Tibial artery (tissue), 4 donors: Measurements from ENCODE around the gene EVI5.

ENCODE experiments used
- DNase-seq, 2 donors: peaks; one replicate each; pipeline ENCODE4 v3.0.0-alpha.2; 2019
- H3K27ac ChIP-seq, 2 donors: fragments of 200-600 bp; sonication (generic) in 1 of 2; 1 replicate in 1 of 2; 2 replicates in 1 of 2; pipeline ENCODE4 v1.5.1; 2018 to 2019; ENCODE audit warnings: mild to moderate bottlenecking in 1 of 2
- H3K27me3 ChIP-seq, 2 donors: fragments of 200-600 bp; sonication (generic) in 1 of 2; one replicate each; pipeline versions ENCODE4 v1.5.1 to v1.6.0; 2016 to 2019
- H3K36me3 ChIP-seq, 3 donors: fragments of 200-600 bp; sonication (generic) in 2 of 3; one replicate each; pipeline ENCODE4 v1.5.1; 2016 to 2019; ENCODE audit warnings: mild to moderate bottlenecking in 2 of 3
- H3K4me1 ChIP-seq, 4 donors: fragments of 200-600 bp; sonication (generic) in 2 of 4; 1 replicate in 3 of 4; 2 replicates in 1 of 4; pipeline ENCODE4 v1.5.1; 2016 to 2019
- H3K4me3 ChIP-seq, 2 donors: fragments of 200-600 bp; sonication (generic) in 1 of 2; 1 replicate in 1 of 2; 2 replicates in 1 of 2; pipeline ENCODE4 v1.5.1; 2018 to 2019; ENCODE audit warnings: mild to moderate bottlenecking in 2 of 2
- H3K9me3 ChIP-seq, 3 donors: fragments of 200-600 bp; sonication (generic) in 1 of 3; one replicate each; pipeline ENCODE4 v1.5.1; 2016 to 2019
- intact Hi-C: fragments of 100-400 bp; cut with DNase I; formaldehyde crosslinking; loops from one replicate; pipeline ENCODE4 v1.15.0; 2023; ENCODE audit warnings: low total_unique reads
- TF ChIP-seq, protein P1 (sequence below), 2 experiments: fragments of 200-600 bp in 1 of 2; fragments of 450-650 bp in 1 of 2; IDR thresholded peaks; one replicate each; pipeline ENCODE4 v1.5.1; 2017 to 2019; ENCODE audit warnings: antibody characterized with exemption in 2 of 2, mild to moderate bottlenecking in 1 of 2, moderate library complexity in 1 of 2

The EVI5 gene

DNA sequence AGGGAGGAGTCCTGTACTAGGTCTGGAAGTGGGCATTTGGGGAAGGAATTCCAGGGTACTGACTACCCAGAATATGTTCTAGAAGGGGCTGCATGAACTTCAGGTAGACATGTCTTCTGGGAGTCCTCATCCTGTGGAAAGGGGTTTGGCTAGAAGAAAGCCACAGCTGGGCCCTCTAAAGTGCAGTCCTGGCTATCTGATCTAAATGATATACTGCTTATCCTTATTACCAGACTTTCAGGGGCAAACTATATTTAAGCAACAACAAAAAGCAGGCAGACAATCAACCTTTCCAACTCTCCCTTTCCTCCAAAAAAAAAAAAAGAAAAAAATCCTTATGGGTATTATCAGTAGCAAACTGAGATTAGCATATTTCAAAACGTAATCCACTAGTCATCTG is 268.3 kb downstream of the EVI5 start:
- no peak overlapping the region for H3K27ac ChIP-seq
- TF ChIP-seq, protein P1, sequence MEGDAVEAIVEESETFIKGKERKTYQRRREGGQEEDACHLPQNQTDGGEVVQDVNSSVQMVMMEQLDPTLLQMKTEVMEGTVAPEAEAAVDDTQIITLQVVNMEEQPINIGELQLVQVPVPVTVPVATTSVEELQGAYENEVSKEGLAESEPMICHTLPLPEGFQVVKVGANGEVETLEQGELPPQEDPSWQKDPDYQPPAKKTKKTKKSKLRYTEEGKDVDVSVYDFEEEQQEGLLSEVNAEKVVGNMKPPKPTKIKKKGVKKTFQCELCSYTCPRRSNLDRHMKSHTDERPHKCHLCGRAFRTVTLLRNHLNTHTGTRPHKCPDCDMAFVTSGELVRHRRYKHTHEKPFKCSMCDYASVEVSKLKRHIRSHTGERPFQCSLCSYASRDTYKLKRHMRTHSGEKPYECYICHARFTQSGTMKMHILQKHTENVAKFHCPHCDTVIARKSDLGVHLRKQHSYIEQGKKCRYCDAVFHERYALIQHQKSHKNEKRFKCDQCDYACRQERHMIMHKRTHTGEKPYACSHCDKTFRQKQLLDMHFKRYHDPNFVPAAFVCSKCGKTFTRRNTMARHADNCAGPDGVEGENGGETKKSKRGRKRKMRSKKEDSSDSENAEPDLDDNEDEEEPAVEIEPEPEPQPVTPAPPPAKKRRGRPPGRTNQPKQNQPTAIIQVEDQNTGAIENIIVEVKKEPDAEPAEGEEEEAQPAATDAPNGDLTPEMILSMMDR (IDR thresholded peaks at IDR 0.05), result no peak
- no peaks in the 10 kb centered on the region for H3K4me1 ChIP-seq
- no peak for DNase-seq
- no peaks in the 10 kb centered on the region for H3K27me3 ChIP-seq
- intact Hi-C loops, result no loop called here
- H3K4me3 ChIP-seq, result no peak overlapping the region
- peaks cover 8 to 16% (median 10%) of the 10 kb centered on the region in 3 donors for H3K36me3 ChIP-seq
- no peaks in the 10 kb centered on the region for H3K9me3 ChIP-seq

DNA sequence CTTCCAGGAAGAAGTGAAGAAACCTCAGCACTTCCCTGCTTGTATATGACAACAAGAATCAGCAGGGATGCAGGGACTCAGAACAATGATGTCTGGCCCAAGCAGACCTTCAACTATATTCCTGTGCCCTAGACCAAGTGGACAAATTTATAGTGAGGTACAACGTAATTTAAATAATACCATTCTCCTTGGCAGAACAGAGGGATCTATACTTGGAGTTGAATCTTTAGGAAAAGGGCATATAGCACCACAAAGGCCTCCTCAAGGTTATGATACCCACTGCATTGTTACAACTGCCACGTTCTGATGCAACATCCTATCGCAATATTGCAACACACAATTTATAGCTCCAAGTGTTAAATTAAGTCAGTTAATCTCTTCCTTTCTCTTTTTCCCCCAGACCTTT is 269.1 kb downstream of the EVI5 start:
- Histone ChIP-seq H3K4me1 (no peaks in the 10 kb centered on the region), H3K27me3 (no peaks in the 10 kb centered on the region), H3K4me3 (no peak overlapping the region), H3K27ac (no peak overlapping the region), H3K36me3 (peaks cover 8 to 16% (median 10%) of the 10 kb centered on the region in 3 donors), H3K9me3 (no peaks in the 10 kb centered on the region)
- TF ChIP-seq, protein P1 (IDR thresholded peaks at IDR 0.05), result no peak
- no peak for DNase-seq
- intact Hi-C loops, result no loop called here

DNA sequence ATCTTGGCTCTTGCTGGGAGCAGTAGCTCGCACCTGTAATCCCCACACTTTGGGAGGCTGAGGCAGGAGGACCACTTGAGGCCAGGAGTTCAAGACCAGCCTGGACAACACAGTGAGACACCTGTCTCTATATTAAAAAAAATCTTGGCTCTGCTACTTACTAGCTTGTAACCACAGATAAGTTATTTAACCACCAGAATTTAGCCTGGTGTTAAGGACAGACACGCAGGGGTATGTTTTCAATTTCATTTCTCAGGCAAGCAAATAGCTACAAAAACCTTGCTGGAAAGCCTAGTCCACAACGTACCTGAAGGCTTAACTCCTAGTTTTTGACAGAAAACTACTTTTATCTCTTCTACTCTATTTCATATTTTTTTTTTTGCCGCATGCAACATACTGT is 273.4 kb downstream of the EVI5 start:
- intact Hi-C loops, result no loop called here
- H3K27ac ChIP-seq, result no peak overlapping the region

DNA sequence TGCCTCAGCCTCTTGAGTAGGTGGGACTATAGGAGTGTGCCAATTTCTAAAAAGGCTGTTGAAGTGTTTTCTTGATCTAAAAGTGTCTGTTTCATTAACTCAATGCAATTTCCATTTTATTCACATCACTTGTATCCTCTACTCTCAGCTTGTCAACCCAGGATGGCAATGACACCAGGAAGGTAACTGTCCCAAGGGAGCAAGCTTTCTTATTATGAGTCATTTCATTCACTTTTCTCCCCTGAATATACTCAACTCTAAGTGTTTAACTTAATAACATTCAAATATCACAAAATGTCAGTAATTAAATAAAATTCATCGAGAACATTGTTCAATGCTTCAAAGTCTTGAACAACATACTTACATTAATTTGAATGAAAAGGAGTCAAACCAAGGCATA is 275.3 kb downstream of the EVI5 start:
- H3K4me1 ChIP-seq, result no peaks in the 10 kb centered on the region
- no peaks in the 10 kb centered on the region for H3K9me3 ChIP-seq
- TF ChIP-seq, protein P1 (IDR thresholded peaks at IDR 0.05), result no peak
- H3K4me3 ChIP-seq, result no peak overlapping the region
- H3K36me3 ChIP-seq, result peaks cover 0 to 13% (median 5%) of the 10 kb centered on the region in 3 donors
- intact Hi-C loops, result no loop called here
- no peak overlapping the region for H3K27ac ChIP-seq
- H3K27me3 ChIP-seq, result no peaks in the 10 kb centered on the region
- no peak for DNase-seq

More for the DNA sequence above, 273.4 kb downstream of the EVI5 start:
- Histone ChIP-seq H3K4me3 (no peak overlapping the region), H3K27me3 (no peaks in the 10 kb centered on the region), H3K9me3 (no peaks in the 10 kb centered on the region), H3K4me1 (no peaks in the 10 kb centered on the region), H3K36me3 (peaks cover 0 to 13% (median 5%) of the 10 kb centered on the region in 3 donors)
- TF ChIP-seq, protein P1 (IDR thresholded peaks at IDR 0.05), result no peak
- no peak for DNase-seq

DNA sequence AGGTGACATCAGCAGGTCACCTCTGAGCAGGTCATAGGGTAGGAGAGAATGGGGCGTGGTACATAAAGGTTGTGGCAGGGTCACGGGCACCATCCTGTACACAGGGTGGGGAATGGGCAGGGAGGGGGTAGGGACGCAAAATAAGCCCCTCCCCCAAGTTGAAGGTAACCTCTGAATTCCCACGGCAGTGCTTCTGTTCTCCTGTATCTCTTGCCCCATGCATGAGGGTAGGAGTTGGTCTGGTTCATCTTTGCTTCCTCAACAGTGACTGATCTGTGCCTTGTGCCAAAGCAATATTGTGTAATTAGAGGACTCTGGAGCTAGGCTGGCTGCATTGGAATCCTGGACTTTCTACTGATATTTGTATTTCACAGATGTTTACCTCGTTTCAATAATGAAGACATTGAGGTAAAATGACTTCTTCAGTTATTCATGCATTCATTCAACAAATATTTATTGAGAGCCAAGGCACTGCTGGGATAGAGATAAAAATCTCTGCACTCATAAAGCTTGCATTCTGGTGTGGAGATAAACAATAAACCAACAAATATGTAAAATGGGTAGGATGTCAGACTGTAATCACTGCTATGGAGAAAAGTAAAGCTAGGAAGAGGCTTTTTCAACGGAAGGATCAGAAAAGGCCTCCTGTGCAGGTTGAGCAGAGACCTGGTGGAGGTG is 279.8 kb downstream of the EVI5 start:
- H3K36me3 ChIP-seq, result peaks cover 0 to 5% (median 0%) of the 10 kb centered on the region in 3 donors
- no peak overlapping the region for H3K27ac ChIP-seq
- TF ChIP-seq, protein P1 (IDR thresholded peaks at IDR 0.05), result no peak
- no peaks in the 10 kb centered on the region for H3K4me1 ChIP-seq
- H3K27me3 ChIP-seq, result no peaks in the 10 kb centered on the region
- no peak overlapping the region for H3K4me3 ChIP-seq
- DNase-seq, result no peak
- H3K9me3 ChIP-seq, result no peaks in the 10 kb centered on the region
- intact Hi-C loops, result no loop called here
